HL-60 (cell line): ENCODE results near the gene NECTIN2.

Source experiments
- DNase-seq, 2 experiments: peaks; one replicate each; pipeline ENCODE4 v3.0.0-alpha.2; 2010 to 2020; ENCODE audit warnings: low read depth in 1 of 2, low spot score in 1 of 2
- H3K27ac ChIP-seq: fragments of 250-450 bp; sonication (Bioruptor Pico); replicated peaks from 2 replicates; pipeline ENCODE4 v1.5.1; 2020; ENCODE audit warnings: mild to moderate bottlenecking, moderate library complexity
- H3K27me3 ChIP-seq: fragments of 250-450 bp; sonication (Bioruptor Pico); 2 replicates; pipeline ENCODE4 v1.5.1; 2021; ENCODE audit warnings: mild to moderate bottlenecking, moderate library complexity; ENCODE audit not compliant: insufficient read depth, poor library complexity, severe bottlenecking
- H3K4me3 ChIP-seq: replicated peaks from 2 replicates; pipeline ENCODE4 v1.5.1; 2011; ENCODE audit warnings: mild to moderate bottlenecking, control low read depth, low read length; ENCODE audit not compliant: insufficient read depth
- CTCF ChIP-seq: IDR thresholded peaks from one replicate; pipeline ENCODE4 v1.5.1; 2011; ENCODE audit warnings: low read length, control low read depth, inconsistent platforms; ENCODE audit not compliant: insufficient read depth
- GABPA ChIP-seq: IDR thresholded peaks from 2 replicates; pipeline ENCODE4 v1.6.1; 2012; ENCODE audit warnings: low read depth
- POLR2AphosphoS5 ChIP-seq: IDR thresholded peaks from 2 replicates; pipeline ENCODE4 v1.6.1; 2012; ENCODE audit warnings: low read depth
- REST ChIP-seq: IDR thresholded peaks from 2 replicates; pipeline ENCODE4 v1.6.1; 2012; ENCODE audit warnings: low read depth; ENCODE audit not compliant: insufficient replicate concordance
- SPI1 ChIP-seq: IDR thresholded peaks from 2 replicates; pipeline ENCODE4 v1.6.1; 2012; ENCODE audit warnings: low read depth, mild to moderate bottlenecking, borderline replicate concordance

Gene NECTIN2

DNA sequence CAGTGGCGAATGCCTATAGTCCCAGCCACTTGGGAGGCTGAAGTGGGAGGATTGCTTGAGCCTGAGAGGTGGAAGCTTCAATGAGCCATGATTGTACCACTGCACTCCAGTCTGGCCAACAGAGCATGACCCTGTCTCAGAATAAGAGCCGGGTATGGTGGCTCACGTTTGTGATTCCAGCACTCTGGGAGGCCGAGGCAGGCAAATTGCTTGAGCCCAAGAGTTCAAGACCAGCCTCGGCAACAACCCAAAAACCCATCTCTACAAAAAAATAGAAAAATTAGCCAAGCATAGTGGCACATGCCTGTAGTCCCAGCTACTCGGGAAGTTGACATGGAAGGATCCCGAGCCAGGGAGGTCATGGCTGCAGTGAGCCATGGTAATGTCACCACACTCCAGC lies 5.3 kb upstream of the NECTIN2 start:
- Histone ChIP-seq H3K27me3 (no peaks in the 10 kb centered on the region), H3K27ac (no peak overlapping the region), H3K4me3 (no peak overlapping the region)
- no peak for DNase-seq
- no peak for TF ChIP-seq CTCF
- TF ChIP-seq GABPA = no peak
- TF ChIP-seq REST = no peak
- TF ChIP-seq SPI1 = no peak
- TF ChIP-seq POLR2AphosphoS5 = no peak

- no peak for TF ChIP-seq REST
- TF ChIP-seq GABPA = no peak
- TF ChIP-seq SPI1 = no peak
- no peak for TF ChIP-seq POLR2AphosphoS5
- TF ChIP-seq CTCF = no peak
- Histone ChIP-seq H3K27me3 (no peaks in the 10 kb centered on the region), H3K27ac (no peak overlapping the region), H3K4me3 (no peak overlapping the region)
- no peak for DNase-seq
Observed at GRCh38 chr19:44841231-44841630, 4.9 kb upstream of the NECTIN2 start.

- Histone ChIP-seq H3K27me3 (peaks cover 5% of the 10 kb centered on the region), H3K4me3 (peak overlapping the region; percentile 60), H3K27ac (peak overlapping the region; percentile 40)
- DNase-seq = no peak
- TF ChIP-seq CTCF (no peak), POLR2AphosphoS5 (no peak), REST (no peak), GABPA (no peak), SPI1 (no peak)
Observed at GRCh38 chr19:44845286-44845611, 848 bp upstream of the NECTIN2 start.
